Measurements from ENCODE around the gene CPXM1.
"Not testable (repeated sequence)": the region's sequence is repeated elsewhere in the genome, so short reads cannot be mapped to it uniquely, and the experiment has no call there.

CPXM1 gene

DNA sequence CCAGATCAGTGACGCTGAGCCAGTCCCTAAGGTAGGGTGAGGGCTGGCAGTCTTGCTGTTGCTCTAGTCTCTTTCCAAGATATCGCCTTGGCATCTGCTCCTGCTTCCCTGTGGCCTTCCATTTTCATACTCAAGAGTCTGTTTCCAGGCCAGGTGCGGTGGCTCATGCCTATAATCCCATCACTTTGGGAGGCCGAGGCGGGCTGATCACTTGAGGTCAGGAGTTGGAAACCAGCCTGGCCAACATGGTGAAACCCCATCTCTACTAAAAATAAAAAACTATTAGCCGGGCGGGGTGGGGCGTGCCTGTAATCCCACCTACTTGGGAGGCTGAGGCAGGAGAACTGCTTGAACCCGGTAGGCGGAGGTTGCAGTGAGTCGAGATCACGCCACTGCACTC lies 30.3 kb downstream of the CPXM1 start:
- H3K9me3 Mint-ChIP-seq = not testable (repeated sequence)

GRCh38 chr20:2768632-2769015 lies 31.8 kb downstream of the CPXM1 start:
- DNase-seq (no peak), ATAC-seq (no peak)
- Mint-ChIP-seq H3K4me1 (peaks cover 6% of the 10 kb centered on the region), H3K27ac (no peak overlapping the region), H3K27me3 (peaks cover 34% of the 10 kb centered on the region), H3K9me3 (no peaks in the 10 kb centered on the region), H3K4me3 (no peak overlapping the region)

More for the DNA sequence above, 30.3 kb downstream of the CPXM1 start:
- not testable (repeated sequence) for H3K27ac Mint-ChIP-seq, H3K4me3 Mint-ChIP-seq, DNase-seq, ATAC-seq, H3K4me1 Mint-ChIP-seq
- peaks cover 34% of the 10 kb centered on the region for H3K27me3 Mint-ChIP-seq

GRCh38 chr20:2767768-2768631 lies 32.4 kb downstream of the CPXM1 start:
- Mint-ChIP-seq H3K27ac (no peak overlapping the region), H3K9me3 (no peaks in the 10 kb centered on the region), H3K27me3 (peaks cover 39% of the 10 kb centered on the region), H3K4me3 (no peak overlapping the region), H3K4me1 (peaks cover 6% of the 10 kb centered on the region)
- DNase-seq (no peak), ATAC-seq (no peak)

- no peak for ATAC-seq
- H3K4me3 Mint-ChIP-seq = no peak overlapping the region
- peaks cover 51% of the 10 kb centered on the region for H3K27me3 Mint-ChIP-seq
- H3K27ac Mint-ChIP-seq = no peak overlapping the region
- no peaks in the 10 kb centered on the region for H3K9me3 Mint-ChIP-seq
- DNase-seq = no peak
- no peaks in the 10 kb centered on the region for H3K4me1 Mint-ChIP-seq
These were observed 37.2 kb downstream of the CPXM1 start for GRCh38 chr20:2763186-2763585.

GRCh38 chr20:2762578-2763131 lies 37.8 kb downstream of the CPXM1 start:
- H3K27me3 Mint-ChIP-seq = peaks cover 47% of the 10 kb centered on the region
- ATAC-seq = no peak
- H3K4me1 Mint-ChIP-seq = no peaks in the 10 kb centered on the region
- DNase-seq = no peak
- no peak overlapping the region for H3K4me3 Mint-ChIP-seq
- H3K27ac Mint-ChIP-seq = no peak overlapping the region
- no peaks in the 10 kb centered on the region for H3K9me3 Mint-ChIP-seq

- Mint-ChIP-seq H3K4me1 (no peaks in the 10 kb centered on the region), H3K4me3 (no peak overlapping the region), H3K27me3 (peaks cover 47% of the 10 kb centered on the region), H3K27ac (no peak overlapping the region), H3K9me3 (no peaks in the 10 kb centered on the region)
- no peak for DNase-seq
- ATAC-seq = peak; percentile 11
These were observed 38.5 kb downstream of the CPXM1 start for GRCh38 chr20:2761885-2762284.

- H3K27me3 Mint-ChIP-seq = peaks cover 57% of the 10 kb centered on the region
These were observed 39.5 kb downstream of the CPXM1 start for GRCh38 chr20:2760952-2761305.

DNA sequence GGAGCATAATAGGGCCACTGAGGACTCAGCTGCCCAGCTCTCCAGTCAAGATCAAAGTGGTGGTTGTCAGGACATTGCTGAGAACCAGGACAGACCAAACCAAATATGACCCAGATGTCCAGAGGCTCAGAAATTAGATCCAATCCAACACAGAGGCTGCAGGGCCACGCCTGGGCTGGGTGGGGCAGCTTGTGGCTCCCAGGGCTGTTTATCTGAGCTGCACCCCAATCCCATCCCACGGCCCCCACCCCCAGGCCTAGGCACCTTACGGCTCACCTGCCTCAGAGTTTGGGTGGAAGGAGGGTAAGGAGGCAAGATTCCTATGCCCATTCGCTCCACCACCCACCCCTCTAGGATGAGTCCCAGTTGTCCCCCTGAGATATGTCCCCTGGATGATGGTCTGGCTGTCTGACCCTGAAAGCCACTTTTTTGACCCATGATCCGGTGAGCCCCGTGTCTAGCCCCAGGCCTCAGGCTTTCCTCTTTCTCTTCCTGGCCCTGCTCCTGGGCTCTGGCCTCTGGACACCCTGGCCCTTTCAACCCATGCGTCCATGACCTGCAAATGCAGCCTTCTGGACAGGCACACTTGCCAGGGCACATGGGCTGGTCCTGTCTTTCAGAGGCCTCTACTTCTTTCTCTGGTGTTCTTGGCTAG lies 40.0 kb downstream of the CPXM1 start:
- ATAC-seq (no peak), DNase-seq (no peak)
- Mint-ChIP-seq H3K27ac (no peak overlapping the region), H3K4me3 (no peak overlapping the region), H3K9me3 (no peaks in the 10 kb centered on the region), H3K4me1 (no peaks in the 10 kb centered on the region), H3K27me3 (peaks cover 62% of the 10 kb centered on the region)

More at GRCh38 chr20:2760952-2761305, 39.5 kb downstream of the CPXM1 start:
- Mint-ChIP-seq H3K4me1 (no peaks in the 10 kb centered on the region), H3K9me3 (no peaks in the 10 kb centered on the region), H3K27ac (peak overlapping the region in 1 of 2 donors; percentile 3), H3K4me3 (no peak overlapping the region)
- DNase-seq (no peak), ATAC-seq (no peak)

DNA sequence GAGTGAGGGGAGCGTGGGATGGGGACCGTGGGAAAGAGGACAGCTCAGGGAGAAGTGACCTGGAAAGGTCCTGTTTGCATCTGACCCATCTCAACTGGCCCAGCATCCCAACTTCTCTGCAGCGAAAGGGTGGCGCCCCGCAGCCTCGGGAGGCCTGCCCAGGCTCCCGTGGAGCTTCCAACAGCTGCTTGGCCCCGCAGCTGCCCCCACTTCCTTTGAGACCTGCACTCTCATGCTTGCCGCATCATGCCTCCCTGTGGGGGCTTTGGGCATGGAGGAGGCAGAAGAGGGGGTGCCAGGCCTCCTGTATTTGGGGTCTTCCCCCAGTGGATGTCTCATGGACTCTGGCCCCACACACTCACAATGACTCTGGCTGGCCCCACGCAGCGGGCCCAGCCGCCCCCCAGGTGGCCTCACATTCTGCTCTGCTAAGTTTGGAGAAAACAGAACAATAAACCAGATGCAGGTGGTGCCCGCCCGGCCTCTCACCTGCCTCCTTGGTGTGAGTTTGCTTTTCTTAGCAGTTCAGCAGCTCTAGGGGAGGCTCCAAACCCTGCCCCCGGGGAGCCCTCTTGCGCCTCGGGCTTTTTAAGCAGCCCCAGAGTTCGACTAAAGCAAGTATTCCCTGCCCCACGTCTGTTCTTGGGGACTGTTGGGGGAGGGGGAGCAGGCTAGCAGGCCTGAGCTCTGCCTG lies 40.7 kb downstream of the CPXM1 start:
- Mint-ChIP-seq H3K4me3 (no peak overlapping the region), H3K27me3 (peaks cover 69% of the 10 kb centered on the region), H3K27ac (no peak overlapping the region), H3K4me1 (peaks cover under 1% of the 10 kb centered on the region), H3K9me3 (no peaks in the 10 kb centered on the region)
- no peak for ATAC-seq
- DNase-seq = no peak

DNA sequence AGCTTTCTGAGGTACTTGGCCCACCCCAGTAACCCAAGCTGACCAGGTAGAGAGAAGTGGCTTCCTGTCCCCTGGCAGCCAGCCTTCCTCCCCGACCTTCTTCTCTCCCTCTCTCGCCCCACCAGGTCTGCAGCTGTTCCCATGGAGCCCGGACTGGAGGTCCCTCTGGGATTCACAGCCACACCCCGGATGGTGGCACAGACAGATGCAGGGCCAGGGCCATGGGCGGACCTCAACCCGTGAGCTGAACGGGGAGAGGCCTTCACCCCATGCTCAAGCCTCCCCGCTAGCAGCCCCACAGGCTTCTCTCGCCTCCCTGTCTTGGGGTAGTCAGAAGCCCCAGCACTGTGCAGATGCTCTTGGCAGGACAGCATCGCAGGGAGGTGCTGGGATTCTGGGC lies 41.3 kb downstream of the CPXM1 start:
- DNase-seq = no peak
- Mint-ChIP-seq H3K9me3 (no peaks in the 10 kb centered on the region), H3K27me3 (peaks cover 75% of the 10 kb centered on the region), H3K27ac (no peak overlapping the region), H3K4me3 (no peak overlapping the region), H3K4me1 (peaks cover 7% of the 10 kb centered on the region)
- no peak for ATAC-seq

DNA sequence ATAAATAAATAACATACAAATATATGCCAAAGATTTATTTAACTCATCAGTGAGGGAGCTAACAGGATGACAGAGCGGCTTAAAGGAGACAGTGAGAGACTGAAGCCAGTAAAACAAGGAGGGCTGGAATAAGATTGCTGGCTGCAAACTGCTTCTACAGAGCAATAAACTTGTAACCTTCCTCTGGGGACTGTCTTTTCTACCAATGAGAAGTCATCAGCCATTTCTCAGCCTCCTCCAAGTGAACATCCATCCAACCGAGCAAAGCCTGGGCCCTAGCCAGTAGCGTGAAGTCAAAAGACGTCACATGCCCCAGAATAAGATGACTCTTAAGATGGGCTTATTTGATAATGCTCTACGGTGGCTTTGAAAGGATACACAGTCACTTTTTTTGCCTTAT lies 42.5 kb downstream of the CPXM1 start:
- ATAC-seq (no peak), DNase-seq (no peak)
- Mint-ChIP-seq H3K4me3 (no peak overlapping the region), H3K4me1 (peaks cover 19% of the 10 kb centered on the region), H3K9me3 (no peaks in the 10 kb centered on the region), H3K27me3 (peaks cover 81% of the 10 kb centered on the region), H3K27ac (no peak overlapping the region)

DNA sequence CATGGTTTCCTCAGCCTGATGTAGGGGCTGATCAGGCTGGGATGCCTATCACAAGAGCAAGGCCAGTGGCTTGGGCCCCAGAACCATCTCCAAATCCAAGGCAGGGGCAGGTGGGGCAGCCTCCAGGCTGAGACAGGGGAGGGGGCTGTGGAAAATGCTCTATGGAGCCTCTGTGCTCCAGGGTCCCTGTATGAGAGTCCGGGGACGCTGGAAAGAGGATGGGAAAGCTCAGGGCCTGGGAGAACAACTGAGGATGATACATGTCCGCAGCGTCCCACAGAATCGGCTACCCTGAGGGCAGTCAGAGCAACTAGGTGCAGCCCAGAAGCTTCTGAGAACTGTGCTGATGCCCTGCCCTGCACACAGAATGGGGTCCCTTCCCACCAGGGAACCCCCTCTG lies 43.4 kb downstream of the CPXM1 start:
- Mint-ChIP-seq H3K4me3 (no peak overlapping the region), H3K9me3 (no peaks in the 10 kb centered on the region), H3K4me1 (peaks cover 25% of the 10 kb centered on the region), H3K27me3 (peaks cover 79% of the 10 kb centered on the region), H3K27ac (no peak overlapping the region)
- DNase-seq (no peak), ATAC-seq (no peak)

GRCh38 chr20:2756056-2756611 lies 44.3 kb downstream of the CPXM1 start:
- no peak for ATAC-seq
- H3K4me3 Mint-ChIP-seq = no peak overlapping the region
- H3K27me3 Mint-ChIP-seq = peaks cover 80% of the 10 kb centered on the region
- no peak overlapping the region for H3K27ac Mint-ChIP-seq
- no peaks in the 10 kb centered on the region for H3K9me3 Mint-ChIP-seq
- H3K4me1 Mint-ChIP-seq = peaks cover 29% of the 10 kb centered on the region
- no peak for DNase-seq

GRCh38 chr20:2755451-2756055 lies 44.9 kb downstream of the CPXM1 start:
- no peak overlapping the region for H3K4me3 Mint-ChIP-seq
- H3K4me1 Mint-ChIP-seq = peaks cover 35% of the 10 kb centered on the region
- DNase-seq = no peak
- ATAC-seq = no peak
- H3K27me3 Mint-ChIP-seq = peaks cover 80% of the 10 kb centered on the region
- no peak overlapping the region for H3K27ac Mint-ChIP-seq
- no peaks in the 10 kb centered on the region for H3K9me3 Mint-ChIP-seq

DNA sequence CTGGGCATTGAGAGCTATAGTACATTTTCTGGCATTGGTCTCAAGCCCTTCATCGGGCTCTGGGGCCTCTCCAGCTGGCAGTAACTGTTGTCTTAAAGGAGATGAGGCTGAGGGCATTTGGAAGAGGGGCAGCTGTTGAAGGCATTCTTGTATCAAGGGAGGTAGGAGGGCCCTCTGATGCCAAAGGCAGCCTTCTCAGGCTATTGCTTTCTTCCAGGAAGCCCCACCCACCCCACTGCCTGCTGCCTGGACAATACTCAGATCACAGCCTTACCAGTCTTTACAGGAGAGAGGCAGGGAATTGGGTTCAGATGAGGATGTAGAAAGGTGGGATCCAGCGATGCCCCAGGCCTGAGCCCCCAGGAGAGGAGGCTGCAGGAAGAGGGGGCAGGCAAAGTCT lies 46.0 kb downstream of the CPXM1 start:
- ATAC-seq (no peak), DNase-seq (no peak)
- H3K27ac Mint-ChIP-seq = peak overlapping the region; percentile 40 to 64
- peaks cover 80% of the 10 kb centered on the region for H3K27me3 Mint-ChIP-seq
- H3K4me3 Mint-ChIP-seq = peak overlapping the region in 1 of 2 donors; percentile 10
- H3K4me1 Mint-ChIP-seq = peaks cover 46% of the 10 kb centered on the region
- no peaks in the 10 kb centered on the region for H3K9me3 Mint-ChIP-seq

Measured in stimulated activated naive CD8-positive, alpha-beta T cell treated with anti-CD3 and anti-CD28 coated beads, Interleukin-15, amount 100 ng/mL, for 72 hours (primary cell).